ENCODE data around the gene CASS4.
A peak's percentile ranks its signal among the peaks of the same experiment; 100 is the strongest.

CASS4 gene

GRCh38 chr20:56458206-56458821 lies 46.3 kb downstream of the CASS4 start:
- H3K36me3 ChIP-seq = no peaks in the 10 kb centered on the region
- peak overlapping the region; percentile 43 for H3K4me3 ChIP-seq (ENCODE audit: low read depth, low read length)
- H3K27me3 ChIP-seq = peaks cover 6% of the 10 kb centered on the region
- no peak for TF ChIP-seq CTCF (IDR thresholded peaks at IDR 0.05; ENCODE audit: low read depth, low read length)
- no peaks in the 10 kb centered on the region; the same call in 1 of the 2 replicates for H3K4me1 ChIP-seq
- no peaks in the 10 kb centered on the region for H3K9me3 ChIP-seq
- DNase-seq = no peak

- Histone ChIP-seq H3K4me3 (ENCODE audit: low read depth, low read length) (no peak overlapping the region), H3K36me3 (no peaks in the 10 kb centered on the region), H3K4me1 (no peaks in the 10 kb centered on the region), H3K27me3 (peaks cover 9% of the 10 kb centered on the region), H3K9me3 (no peaks in the 10 kb centered on the region)
- TF ChIP-seq CTCF (IDR thresholded peaks at IDR 0.05; ENCODE audit: low read depth, low read length) = no peak
- DNase-seq = no peak
Measured at GRCh38 chr20:56460459-56460858, 48.4 kb downstream of the CASS4 start.

DNA sequence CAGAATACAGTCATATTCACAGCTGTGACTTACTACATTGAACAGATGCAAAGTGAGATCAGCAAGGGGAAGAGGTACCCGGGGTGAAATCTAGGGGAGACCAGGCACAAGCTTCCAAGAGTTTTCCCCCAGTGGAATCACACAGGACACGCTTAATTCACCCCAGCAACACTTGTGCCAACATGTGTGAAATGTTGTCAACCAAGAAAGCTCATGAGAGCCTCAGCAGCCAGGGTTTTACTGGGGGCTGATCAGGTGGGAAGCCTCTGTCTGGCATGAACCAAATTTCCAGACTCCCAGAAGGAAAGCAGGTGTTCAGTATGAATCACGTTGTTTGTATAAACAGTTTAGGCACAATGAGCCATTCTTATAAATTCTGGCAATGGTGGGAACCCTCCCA lies 49.5 kb downstream of the CASS4 start:
- TF ChIP-seq CTCF (IDR thresholded peaks at IDR 0.05; ENCODE audit: low read depth, low read length) = no peak
- peaks cover 9% of the 10 kb centered on the region for H3K27me3 ChIP-seq
- no peak for DNase-seq
- H3K36me3 ChIP-seq = no peaks in the 10 kb centered on the region
- H3K4me1 ChIP-seq = no peaks in the 10 kb centered on the region
- H3K9me3 ChIP-seq = no peaks in the 10 kb centered on the region
- no peak overlapping the region for H3K4me3 ChIP-seq (ENCODE audit: low read depth, low read length)

- Histone ChIP-seq H3K9me3 (no peaks in the 10 kb centered on the region), H3K4me1 (no peaks in the 10 kb centered on the region), H3K36me3 (no peaks in the 10 kb centered on the region), H3K4me3 (ENCODE audit: low read depth, low read length) (no peak overlapping the region), H3K27me3 (peaks cover 8% of the 10 kb centered on the region)
- DNase-seq = no peak
- no peak for TF ChIP-seq CTCF (IDR thresholded peaks at IDR 0.05; ENCODE audit: low read depth, low read length)
Measured at GRCh38 chr20:56463428-56463827, 51.4 kb downstream of the CASS4 start.

GRCh38 chr20:56465997-56466396 lies 53.9 kb downstream of the CASS4 start:
- no peak for TF ChIP-seq CTCF (IDR thresholded peaks at IDR 0.05; ENCODE audit: low read depth, low read length)
- peaks cover 5% of the 10 kb centered on the region; the same call in 1 of the 2 replicates for H3K27me3 ChIP-seq
- no peaks in the 10 kb centered on the region for H3K4me1 ChIP-seq
- H3K9me3 ChIP-seq = no peaks in the 10 kb centered on the region
- no peaks in the 10 kb centered on the region for H3K36me3 ChIP-seq
- H3K4me3 ChIP-seq (ENCODE audit: low read depth, low read length) = no peak overlapping the region
- DNase-seq = no peak

- no peaks in the 10 kb centered on the region for H3K9me3 ChIP-seq
- peaks cover 5% of the 10 kb centered on the region; the same call in 1 of the 2 replicates for H3K27me3 ChIP-seq
- no peaks in the 10 kb centered on the region for H3K4me1 ChIP-seq
- no peak for DNase-seq
- H3K4me3 ChIP-seq (ENCODE audit: low read depth, low read length) = peak overlapping the region; percentile 94
- TF ChIP-seq CTCF (IDR thresholded peaks at IDR 0.05; ENCODE audit: low read depth, low read length) = no peak
- H3K36me3 ChIP-seq = peaks cover 2% of the 10 kb centered on the region; the same call in 1 of the 2 replicates
Measured at GRCh38 chr20:56467968-56468315, 55.9 kb downstream of the CASS4 start.
